Mammary epithelial cell (primary cell): Measurements from ENCODE around the gene TFDP2.

ENCODE experiments used
- CTCF ChIP-seq, 2 donors: IDR thresholded peaks in 1 of 2; conservative IDR thresholded peaks in 1 of 2; 2 replicates each; pipeline ENCODE4 v1.5.1; 2011 to 2012; ENCODE audit warnings: inconsistent platforms in 2 of 2, low read length in 2 of 2, mild to moderate bottlenecking in 2 of 2, control low read depth in 1 of 2, low read depth in 1 of 2; ENCODE audit not compliant: insufficient read depth in 1 of 2; ENCODE audit errors: extremely low read depth in 1 of 2
- EZH2 ChIP-seq: IDR thresholded peaks from 2 replicates; pipeline ENCODE4 v1.6.1; 2012; ENCODE audit warnings: low read length, inconsistent platforms, borderline replicate concordance

- TF ChIP-seq CTCF (conservative IDR thresholded peaks at IDR 0.05 in 1 of 2, IDR thresholded peaks at IDR 0.05 in 1 of 2; ENCODE audit: extremely low read depth in 1 of 2, insufficient read depth in 1 of 2, low read depth in 1 of 2, low read length in 2 of 2) (no peak), EZH2 (no peak)
These were observed 98.0 kb downstream of the TFDP2 start for GRCh38 chr3:142051351-142051750.
